CD4-positive, alpha-beta T cell treated with Interleukin-10 for 1 hour (primary cell): ENCODE data around the gene RPS27L.

Source experiments
- DNase-seq: peaks from one replicate; pipeline ENCODE4 v3.0.0-alpha.2; 2020

Gene RPS27L

GRCh38 chr15:63187589-63188226 lies 30.4 kb upstream of the RPS27L start:
- no peak for DNase-seq

DNA sequence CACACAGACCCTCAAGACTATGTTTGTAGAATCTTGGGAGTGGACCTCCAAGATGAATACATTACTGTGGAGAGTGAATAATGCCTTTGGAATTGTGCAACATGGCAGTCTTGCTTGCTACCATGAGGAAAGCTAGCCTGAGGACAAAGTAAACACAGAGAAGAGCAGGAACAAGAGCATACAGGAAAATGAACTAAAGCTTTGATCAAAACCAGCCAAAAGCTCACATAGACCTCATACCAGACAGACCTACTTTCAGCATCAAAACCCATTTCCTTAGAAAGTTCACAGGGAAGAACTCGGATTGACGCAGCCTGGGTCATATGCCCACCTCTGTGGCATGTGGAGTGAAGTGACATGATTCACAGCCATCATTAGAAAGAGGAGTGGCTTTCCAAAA lies 28.8 kb upstream of the RPS27L start:
- DNase-seq, result no peak

DNA sequence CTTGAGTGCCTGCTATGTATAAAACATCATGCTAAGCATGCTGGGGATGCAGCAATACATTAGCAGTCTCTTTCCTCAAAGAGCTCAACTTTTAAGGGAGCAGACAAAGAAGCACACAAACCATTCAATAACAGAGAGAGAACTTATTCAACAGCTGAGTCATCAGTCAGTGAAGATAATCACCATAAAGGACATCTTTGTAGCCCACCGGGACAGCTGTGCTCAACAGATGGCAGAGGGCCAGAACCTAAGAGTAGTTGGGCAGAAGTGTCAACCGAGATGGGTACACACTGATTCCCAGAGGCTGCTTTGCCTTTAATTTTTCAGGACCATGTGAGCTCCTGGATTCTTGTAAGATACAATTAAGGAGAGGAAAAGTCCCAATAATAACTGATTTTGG lies 27.9 kb upstream of the RPS27L start:
- DNase-seq, result no peak

DNA sequence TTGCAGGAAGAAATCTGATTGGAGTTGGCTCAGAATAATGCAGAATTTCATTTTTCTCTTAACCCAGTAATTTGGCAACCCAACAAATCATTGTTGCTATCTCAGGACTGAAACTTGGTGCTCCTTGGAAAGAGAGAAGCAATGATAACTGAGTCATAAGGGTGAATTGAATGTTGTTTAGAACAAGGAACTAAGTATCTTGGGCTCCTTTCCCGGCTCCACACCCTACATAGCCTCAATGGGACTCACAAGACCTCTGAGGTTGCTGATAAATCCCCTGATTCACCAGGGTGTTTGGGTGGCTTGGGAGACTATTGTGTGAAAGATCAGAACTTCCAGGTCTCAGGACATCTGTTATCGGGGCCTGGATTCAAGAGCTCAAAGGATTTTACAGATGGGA lies 24.4 kb upstream of the RPS27L start:
- DNase-seq, result no peak

GRCh38 chr15:63180746-63181145 lies 23.5 kb upstream of the RPS27L start:
- no peak for DNase-seq

DNA sequence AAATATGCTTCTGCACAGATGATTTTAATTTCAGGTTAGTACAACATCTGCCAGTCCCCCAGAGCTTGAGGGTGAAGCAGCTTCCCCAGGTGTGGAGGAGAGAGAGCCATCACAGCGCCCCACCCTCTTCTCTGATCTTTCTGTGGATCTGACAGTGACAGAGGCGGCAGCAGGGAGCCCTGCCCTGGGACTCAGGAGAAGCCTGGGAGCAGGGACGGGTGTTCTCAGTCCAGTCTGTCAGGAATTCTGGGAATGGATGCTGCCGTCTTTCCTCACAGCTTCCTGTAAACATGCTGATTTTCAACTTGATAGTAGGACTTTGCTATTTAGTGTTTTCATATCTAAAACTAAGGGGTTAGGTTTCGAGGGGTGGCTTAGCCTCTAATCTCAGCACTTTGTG lies 20.8 kb upstream of the RPS27L start:
- no peak for DNase-seq

DNA sequence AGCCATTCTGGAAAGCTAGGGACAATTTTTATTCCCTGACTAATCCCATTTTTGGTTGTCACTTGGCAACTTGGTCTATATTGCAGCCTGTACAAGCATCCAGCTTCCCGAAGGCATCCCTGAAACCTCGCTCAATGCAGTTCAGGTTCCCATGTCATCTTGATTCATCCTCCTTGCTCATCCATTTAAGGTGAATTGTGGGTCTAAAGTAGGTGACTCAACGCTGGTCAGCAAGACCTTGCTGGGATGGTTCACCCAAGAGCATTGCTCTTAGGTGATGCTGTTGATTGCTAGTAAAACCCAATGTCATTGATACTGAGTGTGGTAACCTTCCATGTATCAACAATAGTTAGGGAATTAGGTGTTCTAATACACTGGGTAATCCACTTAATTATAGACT lies 19.0 kb upstream of the RPS27L start:
- DNase-seq, result no peak

DNA sequence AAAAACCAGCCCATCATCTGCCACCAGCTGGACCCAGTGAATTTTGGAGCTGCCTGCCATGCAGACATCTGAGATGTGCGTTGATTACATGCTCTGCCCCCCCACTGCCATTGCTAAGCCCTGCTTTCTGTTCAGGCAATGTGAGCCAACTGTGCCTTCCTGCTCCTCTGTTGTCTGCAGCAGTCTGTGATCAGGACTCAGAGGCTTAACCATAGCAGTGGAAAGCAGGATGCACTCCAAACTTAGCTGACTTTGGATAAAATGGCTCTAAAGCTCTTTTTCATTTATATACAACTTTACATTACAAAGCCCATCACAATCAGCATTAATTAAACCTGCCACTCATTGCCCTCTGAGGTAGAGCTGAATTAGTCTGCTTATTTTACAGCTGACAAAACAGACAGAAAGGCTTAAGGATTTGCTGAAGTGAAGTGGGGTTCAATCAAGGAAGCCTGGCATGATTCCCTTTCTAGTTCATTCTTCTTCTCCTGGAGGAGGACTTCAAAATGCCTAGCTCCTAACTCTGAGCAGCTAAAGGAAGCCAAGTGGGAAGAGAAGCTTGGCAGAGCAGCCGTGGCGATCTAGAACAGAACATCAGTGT lies 15.7 kb upstream of the RPS27L start:
- no peak for DNase-seq

- no peak for DNase-seq
Observed at GRCh38 chr15:63172376-63172775, 15.1 kb upstream of the RPS27L start.

- no peak for DNase-seq
Observed at GRCh38 chr15:63169788-63170187, 12.5 kb upstream of the RPS27L start.

DNA sequence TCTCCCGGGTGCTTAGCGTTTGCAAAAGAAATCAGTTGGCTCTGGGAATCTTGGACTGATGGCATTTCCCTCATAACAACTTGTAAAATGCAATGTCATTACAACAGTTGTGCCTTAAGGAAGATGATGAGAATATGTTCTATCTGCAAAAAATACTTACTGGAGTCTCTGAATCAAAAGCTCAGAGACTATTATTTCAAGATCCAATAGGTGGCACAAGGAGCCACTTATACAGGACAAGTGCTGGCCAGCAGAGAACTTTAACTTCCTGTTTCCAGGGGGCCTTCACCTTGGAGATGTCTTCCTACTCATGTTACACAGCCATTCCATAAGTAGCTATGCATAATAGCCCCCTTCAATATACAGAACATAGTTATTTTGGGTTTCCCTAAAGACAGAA lies 8.9 kb upstream of the RPS27L start:
- DNase-seq, result peak; percentile 39

- DNase-seq, result no peak
Observed at GRCh38 chr15:63165166-63165859, 8.0 kb upstream of the RPS27L start.

DNA sequence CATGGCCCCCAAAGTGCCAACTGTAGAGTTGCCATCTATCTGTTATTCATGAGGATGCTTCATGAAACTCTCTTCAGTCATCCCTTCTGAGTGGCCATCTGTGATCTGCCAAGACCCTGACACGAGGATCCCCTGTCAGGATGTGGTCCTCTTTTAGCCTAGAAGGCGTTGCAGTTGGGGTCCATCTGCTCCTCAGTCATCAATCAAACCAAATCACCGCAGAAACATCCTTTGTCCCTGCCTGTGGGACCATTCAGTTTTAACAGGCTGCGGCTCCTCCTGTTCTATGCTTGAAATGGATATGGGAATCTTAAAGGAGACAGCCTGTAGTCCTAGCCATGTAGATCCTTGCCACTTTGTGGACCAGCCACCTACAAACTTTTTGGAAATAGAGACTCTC lies 5.9 kb upstream of the RPS27L start:
- DNase-seq, result no peak

DNA sequence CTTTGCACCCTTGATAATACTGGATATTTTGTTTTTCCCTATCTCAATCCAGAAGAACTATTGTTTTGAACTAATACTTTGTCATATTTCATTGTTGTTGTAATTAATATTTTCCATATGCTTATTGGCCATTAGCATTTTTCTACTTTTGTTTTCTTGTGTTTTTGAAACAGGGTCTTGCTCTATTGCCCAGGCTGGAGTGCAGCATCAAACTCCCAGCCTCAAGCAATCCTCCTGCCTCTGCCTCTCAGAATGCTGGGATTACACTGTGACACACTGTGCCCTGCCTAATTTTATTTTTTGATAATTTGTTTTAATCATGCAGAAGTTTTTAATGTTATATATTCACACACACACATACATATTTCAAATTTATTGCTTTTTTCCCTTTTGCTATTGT lies 3.4 kb upstream of the RPS27L start:
- no peak for DNase-seq

- DNase-seq, result peak; percentile 35
Observed at GRCh38 chr15:63157891-63158431, 684 bp upstream of the RPS27L start.

GRCh38 chr15:63156755-63157117 lies 541 bp downstream of the RPS27L start:
- peak; percentile 18 for DNase-seq

- DNase-seq, result no peak
Observed at GRCh38 chr15:63156086-63156710, 1.1 kb downstream of the RPS27L start.

GRCh38 chr15:63155486-63155885 lies 1.8 kb downstream of the RPS27L start:
- no peak for DNase-seq

DNA sequence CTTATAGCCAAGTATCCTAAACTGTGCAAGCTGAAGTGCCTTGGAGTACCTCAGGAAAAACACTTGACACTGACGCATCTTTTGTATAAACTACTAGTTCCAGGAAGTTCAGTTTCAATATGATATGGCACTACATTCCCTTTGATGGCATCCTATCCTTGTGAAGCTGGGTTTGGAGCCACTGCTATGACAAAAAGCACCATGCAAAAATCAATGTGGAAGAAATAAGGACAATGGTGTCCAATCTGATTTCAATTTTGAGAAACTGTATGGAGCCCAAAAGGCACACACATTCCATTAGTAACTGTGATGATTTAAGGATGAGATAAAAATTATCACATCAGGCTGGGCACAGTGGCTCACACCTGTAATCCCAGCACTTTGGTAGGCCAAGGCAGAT lies 5.6 kb downstream of the RPS27L start:
- DNase-seq, result no peak

- DNase-seq, result no peak
Observed at GRCh38 chr15:63146684-63147083, 10.6 kb downstream of the RPS27L start.

DNA sequence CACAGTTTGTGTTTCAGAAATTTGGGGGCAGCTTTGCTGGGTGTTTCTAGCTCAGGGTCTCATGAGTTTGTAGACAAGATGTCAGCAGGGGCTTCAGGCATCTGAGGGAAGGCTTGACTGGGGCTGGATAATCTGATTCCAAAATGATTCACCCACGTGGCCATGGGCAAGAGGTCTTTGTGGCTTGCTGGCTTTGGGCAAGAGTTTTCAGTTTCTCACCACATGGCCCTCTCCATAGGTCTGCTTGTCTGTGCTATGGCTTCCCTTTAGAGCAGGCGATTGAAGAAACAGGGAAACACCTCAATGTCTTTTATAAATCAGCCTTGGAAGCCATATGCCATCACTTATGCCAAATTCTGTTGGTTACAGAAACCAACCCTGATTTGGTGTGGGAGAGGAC lies 11.9 kb downstream of the RPS27L start:
- no peak for DNase-seq

DNA sequence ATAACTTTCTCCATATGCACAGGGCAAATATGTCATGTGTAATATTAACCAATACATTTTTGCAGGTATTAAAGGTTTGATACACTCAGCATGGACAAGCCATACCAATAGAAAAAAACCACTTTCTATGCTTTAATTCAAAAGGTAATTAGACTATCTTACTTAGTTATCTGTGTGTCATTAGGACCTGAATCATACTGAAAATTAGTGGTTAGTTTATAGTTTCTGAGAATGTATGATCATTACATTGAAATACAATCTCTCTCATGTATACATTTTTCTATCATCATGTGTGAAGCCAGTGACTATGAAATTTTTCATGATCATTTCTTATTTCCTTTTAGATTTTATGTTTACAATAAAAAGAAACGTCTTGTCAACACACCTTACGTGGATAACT lies 16.3 kb downstream of the RPS27L start:
- DNase-seq, result no peak

DNA sequence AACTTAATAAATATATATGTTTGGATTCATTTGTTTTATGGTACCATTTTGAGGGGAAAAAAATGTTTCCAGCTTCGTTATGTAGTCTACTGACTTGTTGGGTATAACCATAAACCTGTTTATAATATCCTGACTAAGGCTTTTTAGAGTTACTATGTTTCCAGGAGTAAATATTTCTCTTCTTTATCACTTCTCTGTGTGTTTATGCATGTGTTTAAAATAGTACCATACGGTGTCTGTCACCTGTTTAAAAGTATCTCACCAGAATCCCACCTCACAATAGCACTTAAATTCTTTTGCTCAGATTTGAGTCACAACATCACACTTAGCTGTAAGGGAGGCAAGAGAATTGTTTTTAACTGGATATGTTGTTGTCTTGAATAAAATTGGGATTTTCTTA lies 20.5 kb downstream of the RPS27L start:
- no peak for DNase-seq

DNA sequence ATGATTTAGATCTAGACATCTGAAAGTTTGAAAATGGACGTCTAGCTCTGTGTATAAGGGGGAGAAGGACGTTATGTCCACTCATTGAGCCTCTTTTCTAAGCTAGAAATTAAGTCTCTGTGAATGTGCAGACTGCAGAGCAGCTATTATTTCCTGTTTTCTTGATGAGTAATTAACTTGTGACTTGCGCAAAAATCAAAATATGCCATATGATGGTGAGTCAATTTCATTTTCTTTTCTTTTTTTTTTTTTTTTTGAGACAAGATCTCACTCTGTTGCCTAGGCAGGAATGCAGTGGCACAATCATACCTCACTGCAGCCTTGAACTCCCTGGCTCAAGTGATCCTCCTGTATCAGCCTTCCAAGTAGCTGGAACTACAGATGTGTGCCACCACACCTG lies 21.5 kb downstream of the RPS27L start:
- no peak for DNase-seq
